Endothelial cell (in vitro differentiated cells): ENCODE data around the gene ABO. TPM values are rescaled to one million over a fixed set of nuclear protein-coding genes. Genes with fewer than 3 reads are reported as not detected.
A peak's percentile ranks its signal among the peaks of the same experiment; 100 is the strongest.
"Not testable (repeated sequence)": the region's sequence is repeated elsewhere in the genome, so short reads cannot be mapped to it uniquely, and the experiment has no call there.

Experiments used
- DNase-seq: peaks from one replicate; pipeline ENCODE4 v3.0.0; 2021; ENCODE audit warnings: low spot score
- H3K27ac Mint-ChIP-seq: one replicate; pipeline ENCODE4 v1.8.0; 2021; ENCODE audit warnings: mixed read lengths, inconsistent platforms; ENCODE audit not compliant: unreplicated experiment
- H3K27me3 Mint-ChIP-seq: one replicate; pipeline ENCODE4 v1.8.0; 2021; ENCODE audit warnings: mild to moderate bottlenecking, moderate library complexity, mixed read lengths, inconsistent platforms; ENCODE audit not compliant: unreplicated experiment
- H3K36me3 Mint-ChIP-seq: one replicate; pipeline ENCODE4 v1.8.0; 2021; ENCODE audit warnings: mild to moderate bottlenecking, low read depth, mixed read lengths, inconsistent platforms; ENCODE audit not compliant: unreplicated experiment
- H3K4me1 Mint-ChIP-seq: one replicate; pipeline ENCODE4 v1.8.0; 2021; ENCODE audit warnings: mild to moderate bottlenecking, mixed read lengths, inconsistent platforms; ENCODE audit not compliant: unreplicated experiment
- H3K4me3 Mint-ChIP-seq: one replicate; pipeline ENCODE4 v1.8.0; 2021; ENCODE audit warnings: mild to moderate bottlenecking, mixed read lengths, inconsistent platforms; ENCODE audit not compliant: unreplicated experiment
- H3K9me3 Mint-ChIP-seq: one replicate; pipeline ENCODE4 v1.8.0; 2021; ENCODE audit warnings: mixed read lengths, inconsistent platforms; ENCODE audit not compliant: unreplicated experiment
- total RNA-seq: library from RNA; stranded (reverse); fragmentation: NEBNext Ultra II Directional; extraction: Animal tissue kit (Norgen Biotek cat#: 25700); gene quantifications from one replicate; pipeline ENCODE4 v1.2.1, GENCODE V29; 2021; ENCODE audit not compliant: unreplicated experiment
- TF ChIP-seq, protein P1 (sequence below): fragments of 200-600 bp; sonication (generic); IDR thresholded peaks from one replicate; pipeline ENCODE4 v1.5.0; 2021; ENCODE audit warnings: antibody characterized with exemption; ENCODE audit not compliant: unreplicated experiment

ABO gene
- total RNA-seq, 1 donor from 2014 or later = 1.4 TPM

GRCh38 chr9:133321411-133321935 lies 46.5 kb upstream of the ABO start:
- peak overlapping the region; percentile 67 for H3K27ac Mint-ChIP-seq
- H3K27me3 Mint-ChIP-seq = peaks cover 8% of the 10 kb centered on the region
- no peak overlapping the region for H3K4me3 Mint-ChIP-seq
- TF ChIP-seq, protein P1, sequence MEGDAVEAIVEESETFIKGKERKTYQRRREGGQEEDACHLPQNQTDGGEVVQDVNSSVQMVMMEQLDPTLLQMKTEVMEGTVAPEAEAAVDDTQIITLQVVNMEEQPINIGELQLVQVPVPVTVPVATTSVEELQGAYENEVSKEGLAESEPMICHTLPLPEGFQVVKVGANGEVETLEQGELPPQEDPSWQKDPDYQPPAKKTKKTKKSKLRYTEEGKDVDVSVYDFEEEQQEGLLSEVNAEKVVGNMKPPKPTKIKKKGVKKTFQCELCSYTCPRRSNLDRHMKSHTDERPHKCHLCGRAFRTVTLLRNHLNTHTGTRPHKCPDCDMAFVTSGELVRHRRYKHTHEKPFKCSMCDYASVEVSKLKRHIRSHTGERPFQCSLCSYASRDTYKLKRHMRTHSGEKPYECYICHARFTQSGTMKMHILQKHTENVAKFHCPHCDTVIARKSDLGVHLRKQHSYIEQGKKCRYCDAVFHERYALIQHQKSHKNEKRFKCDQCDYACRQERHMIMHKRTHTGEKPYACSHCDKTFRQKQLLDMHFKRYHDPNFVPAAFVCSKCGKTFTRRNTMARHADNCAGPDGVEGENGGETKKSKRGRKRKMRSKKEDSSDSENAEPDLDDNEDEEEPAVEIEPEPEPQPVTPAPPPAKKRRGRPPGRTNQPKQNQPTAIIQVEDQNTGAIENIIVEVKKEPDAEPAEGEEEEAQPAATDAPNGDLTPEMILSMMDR = no peak
- peaks cover 3% of the 10 kb centered on the region for H3K4me1 Mint-ChIP-seq
- no peak for DNase-seq
- peaks cover 5% of the 10 kb centered on the region for H3K36me3 Mint-ChIP-seq
- peaks cover 4% of the 10 kb centered on the region for H3K9me3 Mint-ChIP-seq

DNA sequence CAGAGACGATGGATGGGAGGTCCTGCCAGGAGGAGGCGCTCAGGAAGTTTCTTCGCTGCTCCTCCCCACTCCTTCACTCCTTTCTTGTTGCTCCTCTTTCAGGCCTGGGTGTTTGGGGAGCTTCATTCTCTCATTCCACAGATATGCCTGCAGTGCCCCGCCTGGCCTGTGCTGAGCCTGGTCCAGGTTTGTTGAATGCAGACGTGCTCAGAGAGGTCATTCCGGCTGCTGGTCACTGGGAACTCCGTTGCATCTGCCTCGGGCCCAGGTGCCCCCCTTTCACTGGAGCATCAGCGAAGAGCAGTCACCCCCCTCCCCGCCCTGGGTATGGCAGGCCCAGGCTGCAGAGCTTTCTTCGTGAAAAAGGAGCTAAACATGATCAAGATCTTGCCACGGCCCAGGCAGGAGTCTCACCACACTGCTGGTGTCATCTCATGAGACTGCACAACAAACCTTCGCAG lies 45.5 kb upstream of the ABO start:
- H3K27me3 Mint-ChIP-seq = peaks cover 8% of the 10 kb centered on the region
- peaks cover 5% of the 10 kb centered on the region for H3K36me3 Mint-ChIP-seq
- H3K27ac Mint-ChIP-seq = no peak overlapping the region
- TF ChIP-seq, protein P1 = no peak
- DNase-seq = no peak
- no peak overlapping the region for H3K4me3 Mint-ChIP-seq
- peaks cover 4% of the 10 kb centered on the region for H3K9me3 Mint-ChIP-seq
- peaks cover 3% of the 10 kb centered on the region for H3K4me1 Mint-ChIP-seq

DNA sequence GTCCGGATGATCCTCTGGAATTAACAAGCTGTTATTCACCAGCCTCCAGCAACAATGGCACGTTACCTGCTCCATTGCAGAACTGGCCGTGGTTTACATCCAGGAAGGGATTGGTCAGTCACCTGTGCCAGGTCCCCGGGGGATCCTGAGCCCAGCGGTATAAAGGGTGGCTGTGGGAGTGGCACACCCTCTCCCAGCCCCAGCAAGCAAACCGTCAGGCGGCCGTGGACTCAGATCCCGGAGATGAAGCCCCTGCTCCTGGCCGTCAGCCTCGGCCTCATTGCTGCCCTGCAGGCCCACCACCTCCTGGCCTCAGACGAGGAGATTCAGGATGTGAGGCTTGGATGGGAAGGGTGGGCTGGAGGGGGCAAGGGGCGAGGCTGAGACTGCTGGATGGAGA lies 42.5 kb upstream of the ABO start:
- H3K9me3 Mint-ChIP-seq, H3K27me3 Mint-ChIP-seq, H3K4me1 Mint-ChIP-seq, H3K4me3 Mint-ChIP-seq, H3K27ac Mint-ChIP-seq, DNase-seq, H3K36me3 Mint-ChIP-seq: not testable (repeated sequence)

GRCh38 chr9:133315997-133316396 lies 41.0 kb upstream of the ABO start:
- Mint-ChIP-seq H3K27me3 (peaks cover 3% of the 10 kb centered on the region), H3K36me3 (no peaks in the 10 kb centered on the region), H3K9me3 (no peaks in the 10 kb centered on the region), H3K4me1 (no peaks in the 10 kb centered on the region), H3K4me3 (no peak overlapping the region), H3K27ac (no peak overlapping the region)
- TF ChIP-seq, protein P1 = no peak
- DNase-seq = no peak

GRCh38 chr9:133309608-133310007 lies 34.6 kb upstream of the ABO start:
- TF ChIP-seq, protein P1 = no peak
- H3K27ac Mint-ChIP-seq = no peak overlapping the region
- no peaks in the 10 kb centered on the region for H3K36me3 Mint-ChIP-seq
- no peaks in the 10 kb centered on the region for H3K4me1 Mint-ChIP-seq
- peaks cover 5% of the 10 kb centered on the region for H3K9me3 Mint-ChIP-seq
- H3K27me3 Mint-ChIP-seq = peaks cover 2% of the 10 kb centered on the region
- DNase-seq = no peak
- H3K4me3 Mint-ChIP-seq = no peak overlapping the region
